ENCODE measurements around the gene LRRC3C.

- TF ChIP-seq POLR2A (IDR thresholded peaks at IDR 0.05; ENCODE audit: low read length) (no peak), GATA1 (IDR thresholded peaks at IDR 0.05; ENCODE audit: low read depth, low read length) (no peak)
Observed at GRCh38 chr17:39939588-39940419, 12.3 kb downstream of the LRRC3C start.

Measured in erythroblast (primary cell).